ENCODE data around the gene AP3S2. TPM values are rescaled to one million over a fixed set of nuclear protein-coding genes. Genes with fewer than 3 reads are reported as not detected.

AP3S2 gene
- total and polyA plus RNA-seq, 2 of the 13 experiments (the other 11 are each of a cell fraction or from before 2014, with no cell fraction given): 17.6 to 44.4 TPM

DNA sequence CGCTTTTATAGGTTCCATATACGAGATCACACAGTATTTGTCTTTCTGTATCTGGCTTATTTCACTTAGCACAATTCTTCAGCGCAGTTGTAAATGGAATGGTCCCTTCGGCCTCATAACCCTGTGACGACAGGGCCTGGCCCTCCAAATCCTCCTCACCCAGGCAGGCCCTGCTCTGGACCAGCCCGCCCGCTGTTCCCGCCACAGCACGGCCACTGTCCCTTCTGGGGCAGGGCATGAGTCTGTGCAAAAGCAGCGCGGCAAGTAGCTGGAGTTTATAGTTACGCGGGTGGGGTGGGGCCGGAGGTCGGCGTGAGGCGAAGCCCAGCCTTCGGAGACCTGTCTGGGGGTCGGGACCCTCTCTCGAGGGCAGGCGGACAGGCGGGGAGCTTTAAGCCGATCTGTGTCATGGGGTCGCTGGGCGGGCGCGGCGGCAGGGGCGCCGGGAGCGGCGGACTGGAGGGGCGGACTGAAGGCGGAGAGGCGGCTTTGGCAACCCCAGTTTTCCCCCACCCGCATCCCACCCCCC lies 18.4 kb upstream of the AP3S2 start (continued):
- TF ChIP-seq ZNF614 (CRISPR knock-in tag; IDR thresholded peaks at IDR 0.05; ENCODE audit: borderline replicate concordance): no peak; the same call in 1 of the 2 replicates
- TF ChIP-seq, protein P1, sequence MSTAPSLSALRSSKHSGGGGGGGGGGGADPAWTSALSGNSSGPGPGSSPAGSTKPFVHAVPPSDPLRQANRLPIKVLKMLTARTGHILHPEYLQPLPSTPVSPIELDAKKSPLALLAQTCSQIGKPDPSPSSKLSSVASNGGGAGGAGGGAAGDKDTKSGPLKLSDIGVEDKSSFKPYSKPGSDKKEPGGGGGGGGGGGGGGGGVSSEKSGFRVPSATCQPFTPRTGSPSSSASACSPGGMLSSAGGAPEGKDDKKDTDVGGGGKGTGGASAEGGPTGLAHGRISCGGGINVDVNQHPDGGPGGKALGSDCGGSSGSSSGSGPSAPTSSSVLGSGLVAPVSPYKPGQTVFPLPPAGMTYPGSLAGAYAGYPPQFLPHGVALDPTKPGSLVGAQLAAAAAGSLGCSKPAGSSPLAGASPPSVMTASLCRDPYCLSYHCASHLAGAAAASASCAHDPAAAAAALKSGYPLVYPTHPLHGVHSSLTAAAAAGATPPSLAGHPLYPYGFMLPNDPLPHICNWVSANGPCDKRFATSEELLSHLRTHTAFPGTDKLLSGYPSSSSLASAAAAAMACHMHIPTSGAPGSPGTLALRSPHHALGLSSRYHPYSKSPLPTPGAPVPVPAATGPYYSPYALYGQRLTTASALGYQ (CRISPR knock-in tag; IDR thresholded peaks at IDR 0.05): no peak
- TF ChIP-seq BHLHE40 (IDR thresholded peaks at IDR 0.05; ENCODE audit: low read length): no peak
- no peak for TF ChIP-seq ZNF552 (CRISPR knock-in tag; IDR thresholded peaks at IDR 0.05; ENCODE audit: borderline replicate concordance)
- 0 out of 2 replicates have a peak, but pooled peaks have one; percentile 20 for TF ChIP-seq MEIS1 (CRISPR knock-in tag; IDR thresholded peaks at IDR 0.05; ENCODE audit: borderline replicate concordance)
- TF ChIP-seq XRCC5 (optimal IDR thresholded peaks at IDR 0.05; ENCODE audit: low read length): no peak
- TF ChIP-seq ZFP90 (CRISPR knock-in tag; IDR thresholded peaks at IDR 0.05; ENCODE audit: borderline replicate concordance): no peak
- TF ChIP-seq ZNF205 (CRISPR knock-in tag; IDR thresholded peaks at IDR 0.05): no peak
- 0 out of 2 replicates have a peak, but pooled peaks have one; percentile 71 for TF ChIP-seq ZNF547 (CRISPR knock-in tag; IDR thresholded peaks at IDR 0.05)
- peak; percentile 50 for TF ChIP-seq SAP130 (CRISPR knock-in tag; IDR thresholded peaks at IDR 0.05; ENCODE audit: low read depth)
- TF ChIP-seq, protein P2, sequence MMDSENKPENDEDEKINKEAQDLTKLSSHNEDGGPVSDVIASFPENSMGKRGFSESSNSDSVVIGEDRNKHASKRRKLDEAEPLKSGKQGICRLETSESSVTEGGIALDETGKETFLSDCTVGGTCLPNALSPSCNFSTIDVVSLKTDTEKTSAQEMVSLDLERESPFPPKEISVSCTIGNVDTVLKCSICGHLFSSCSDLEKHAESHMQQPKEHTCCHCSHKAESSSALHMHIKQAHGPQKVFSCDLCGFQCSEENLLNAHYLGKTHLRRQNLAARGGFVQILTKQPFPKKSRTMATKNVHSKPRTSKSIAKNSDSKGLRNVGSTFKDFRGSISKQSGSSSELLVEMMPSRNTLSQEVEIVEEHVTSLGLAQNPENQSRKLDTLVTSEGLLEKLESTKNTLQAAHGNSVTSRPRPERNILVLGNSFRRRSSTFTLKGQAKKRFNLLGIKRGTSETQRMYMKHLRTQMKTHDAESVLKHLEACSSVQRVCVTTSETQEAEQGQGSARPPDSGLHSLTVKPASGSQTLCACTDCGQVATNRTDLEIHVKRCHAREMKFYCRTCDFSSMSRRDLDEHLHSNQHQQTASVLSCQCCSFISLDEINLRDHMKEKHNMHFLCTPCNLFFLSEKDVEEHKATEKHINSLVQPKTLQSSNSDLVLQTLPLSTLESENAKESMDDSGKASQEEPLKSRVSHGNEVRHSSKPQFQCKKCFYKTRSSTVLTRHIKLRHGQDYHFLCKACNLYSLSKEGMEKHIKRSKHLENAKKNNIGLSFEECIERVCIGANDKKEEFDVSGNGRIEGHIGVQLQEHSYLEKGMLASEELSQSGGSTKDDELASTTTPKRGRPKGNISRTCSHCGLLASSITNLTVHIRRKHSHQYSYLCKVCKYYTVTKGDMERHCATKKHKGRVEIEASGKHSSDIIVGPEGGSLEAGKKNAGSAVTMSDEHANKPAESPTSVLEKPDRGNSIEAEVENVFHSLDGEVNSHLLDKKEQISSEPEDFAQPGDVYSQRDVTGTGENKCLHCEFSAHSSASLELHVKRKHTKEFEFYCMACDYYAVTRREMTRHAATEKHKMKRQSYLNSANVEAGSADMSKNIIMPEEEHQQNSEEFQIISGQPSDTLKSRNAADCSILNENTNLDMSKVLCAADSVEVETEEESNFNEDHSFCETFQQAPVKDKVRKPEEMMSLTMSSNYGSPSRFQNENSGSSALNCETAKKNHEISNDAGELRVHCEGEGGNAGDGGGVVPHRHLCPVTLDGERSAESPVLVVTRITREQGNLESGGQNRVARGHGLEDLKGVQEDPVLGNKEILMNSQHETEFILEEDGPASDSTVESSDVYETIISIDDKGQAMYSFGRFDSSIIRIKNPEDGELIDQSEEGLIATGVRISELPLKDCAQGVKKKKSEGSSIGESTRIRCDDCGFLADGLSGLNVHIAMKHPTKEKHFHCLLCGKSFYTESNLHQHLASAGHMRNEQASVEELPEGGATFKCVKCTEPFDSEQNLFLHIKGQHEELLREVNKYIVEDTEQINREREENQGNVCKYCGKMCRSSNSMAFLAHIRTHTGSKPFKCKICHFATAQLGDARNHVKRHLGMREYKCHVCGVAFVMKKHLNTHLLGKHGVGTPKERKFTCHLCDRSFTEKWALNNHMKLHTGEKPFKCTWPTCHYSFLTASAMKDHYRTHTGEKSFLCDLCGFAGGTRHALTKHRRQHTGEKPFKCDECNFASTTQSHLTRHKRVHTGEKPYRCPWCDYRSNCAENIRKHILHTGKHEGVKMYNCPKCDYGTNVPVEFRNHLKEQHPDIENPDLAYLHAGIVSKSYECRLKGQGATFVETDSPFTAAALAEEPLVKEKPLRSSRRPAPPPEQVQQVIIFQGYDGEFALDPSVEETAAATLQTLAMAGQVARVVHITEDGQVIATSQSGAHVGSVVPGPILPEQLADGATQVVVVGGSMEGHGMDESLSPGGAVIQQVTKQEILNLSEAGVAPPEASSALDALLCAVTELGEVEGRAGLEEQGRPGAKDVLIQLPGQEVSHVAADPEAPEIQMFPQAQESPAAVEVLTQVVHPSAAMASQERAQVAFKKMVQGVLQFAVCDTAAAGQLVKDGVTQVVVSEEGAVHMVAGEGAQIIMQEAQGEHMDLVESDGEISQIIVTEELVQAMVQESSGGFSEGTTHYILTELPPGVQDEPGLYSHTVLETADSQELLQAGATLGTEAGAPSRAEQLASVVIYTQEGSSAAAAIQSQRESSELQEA (CRISPR knock-in tag; IDR thresholded peaks at IDR 0.05; ENCODE audit: not compliant biosample characterization): peak; percentile 64
- 0 out of 2 replicates have a peak, but pooled peaks have one; percentile 1 for TF ChIP-seq HDAC1 (CRISPR knock-in tag; IDR thresholded peaks at IDR 0.05)
- TF ChIP-seq, protein P3, sequence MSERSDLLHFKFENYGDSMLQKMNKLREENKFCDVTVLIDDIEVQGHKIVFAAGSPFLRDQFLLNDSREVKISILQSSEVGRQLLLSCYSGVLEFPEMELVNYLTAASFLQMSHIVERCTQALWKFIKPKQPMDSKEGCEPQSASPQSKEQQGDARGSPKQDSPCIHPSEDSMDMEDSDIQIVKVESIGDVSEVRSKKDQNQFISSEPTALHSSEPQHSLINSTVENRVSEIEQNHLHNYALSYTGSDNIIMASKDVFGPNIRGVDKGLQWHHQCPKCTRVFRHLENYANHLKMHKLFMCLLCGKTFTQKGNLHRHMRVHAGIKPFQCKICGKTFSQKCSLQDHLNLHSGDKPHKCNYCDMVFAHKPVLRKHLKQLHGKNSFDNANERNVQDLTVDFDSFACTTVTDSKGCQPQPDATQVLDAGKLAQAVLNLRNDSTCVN (CRISPR knock-in tag; IDR thresholded peaks at IDR 0.05; ENCODE audit: borderline replicate concordance): 0 out of 2 replicates have a peak, but pooled peaks have one; percentile 24
- TF ChIP-seq ISL2 (CRISPR knock-in tag; IDR thresholded peaks at IDR 0.05): 0 out of 2 replicates have a peak, but pooled peaks have one; percentile 48
- TF ChIP-seq TEAD3 (CRISPR knock-in tag; optimal IDR thresholded peaks at IDR 0.05; ENCODE audit: borderline replicate concordance): peak; percentile 15
- no peak for TF ChIP-seq MIXL1 (CRISPR knock-in tag; IDR thresholded peaks at IDR 0.05)
- 0 out of 2 replicates have a peak, but pooled peaks have one; percentile 53 for TF ChIP-seq CENPT (CRISPR knock-in tag; IDR thresholded peaks at IDR 0.05; ENCODE audit: low read depth)
- TF ChIP-seq, protein P4, sequence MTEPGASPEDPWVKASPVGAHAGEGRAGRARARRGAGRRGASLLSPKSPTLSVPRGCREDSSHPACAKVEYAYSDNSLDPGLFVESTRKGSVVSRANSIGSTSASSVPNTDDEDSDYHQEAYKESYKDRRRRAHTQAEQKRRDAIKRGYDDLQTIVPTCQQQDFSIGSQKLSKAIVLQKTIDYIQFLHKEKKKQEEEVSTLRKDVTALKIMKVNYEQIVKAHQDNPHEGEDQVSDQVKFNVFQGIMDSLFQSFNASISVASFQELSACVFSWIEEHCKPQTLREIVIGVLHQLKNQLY (CRISPR knock-in tag; IDR thresholded peaks at IDR 0.05): no peak

Measured in HepG2 (cell line).